HPDE6-E6E7 (cell line): ENCODE measurements around the gene TMEM163.

Experiments
- DNase-seq: peaks from one replicate; pipeline ENCODE4 v3.0.0; 2011; ENCODE audit warnings: missing footprints; ENCODE audit errors: extremely low spot score

Gene TMEM163

DNA sequence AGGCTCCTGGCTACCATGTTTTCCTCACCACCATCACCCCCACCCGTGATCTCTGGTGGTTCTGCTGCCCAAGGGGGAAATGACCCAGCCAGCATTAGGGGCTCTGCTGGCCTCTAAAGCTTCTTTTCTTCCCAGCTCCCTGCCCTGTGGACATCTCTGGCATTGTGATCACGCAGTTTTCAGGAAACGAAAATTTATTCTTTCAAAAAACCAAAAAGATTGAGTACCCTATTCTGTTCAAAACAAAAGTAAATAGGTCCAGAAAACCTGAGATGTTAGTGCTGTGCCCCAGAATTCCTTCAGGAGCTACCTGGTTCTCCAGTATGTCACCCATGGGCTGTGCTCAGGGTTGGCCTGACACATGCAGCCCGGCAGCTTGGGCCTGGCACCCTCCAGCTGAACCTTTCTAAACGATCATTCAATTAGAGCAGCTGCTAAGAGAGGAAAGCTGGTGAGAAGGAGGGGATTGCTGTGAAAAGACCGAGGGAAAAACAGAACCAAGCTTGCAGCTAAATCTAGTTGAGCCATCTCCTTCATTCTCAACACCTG lies 307.4 kb downstream of the TMEM163 start:
- DNase-seq, result no peak

- no peak for DNase-seq
Observed at GRCh38 chr2:134410831-134411231, 308.0 kb downstream of the TMEM163 start.

GRCh38 chr2:134410006-134410405 lies 308.8 kb downstream of the TMEM163 start:
- no peak for DNase-seq

GRCh38 chr2:134408791-134409190 lies 310.0 kb downstream of the TMEM163 start:
- DNase-seq, result no peak

DNA sequence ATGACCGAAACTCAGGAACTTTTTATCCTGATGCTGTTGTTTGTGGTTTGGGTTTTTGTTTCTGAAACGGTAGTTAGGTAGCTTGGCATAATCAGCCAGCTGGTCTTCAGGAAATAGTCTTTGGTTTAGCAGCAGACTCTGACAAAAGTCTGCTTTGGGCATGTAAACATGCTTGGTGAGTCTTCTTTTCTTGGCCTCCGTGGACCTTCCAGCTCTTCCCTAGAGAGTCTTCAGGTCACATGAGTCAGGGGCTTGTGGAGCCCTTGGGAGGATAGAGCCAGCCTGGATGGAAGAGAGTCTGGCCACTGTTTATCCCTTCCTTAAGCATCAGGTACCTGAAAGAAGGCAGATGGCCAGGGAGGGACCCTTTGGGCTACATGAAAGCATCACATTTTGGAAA lies 310.4 kb downstream of the TMEM163 start:
- DNase-seq, result no peak

GRCh38 chr2:134407154-134407890 lies 311.5 kb downstream of the TMEM163 start:
- DNase-seq, result no peak

- DNase-seq, result no peak
Observed at GRCh38 chr2:134406736-134407135, 312.1 kb downstream of the TMEM163 start.

DNA sequence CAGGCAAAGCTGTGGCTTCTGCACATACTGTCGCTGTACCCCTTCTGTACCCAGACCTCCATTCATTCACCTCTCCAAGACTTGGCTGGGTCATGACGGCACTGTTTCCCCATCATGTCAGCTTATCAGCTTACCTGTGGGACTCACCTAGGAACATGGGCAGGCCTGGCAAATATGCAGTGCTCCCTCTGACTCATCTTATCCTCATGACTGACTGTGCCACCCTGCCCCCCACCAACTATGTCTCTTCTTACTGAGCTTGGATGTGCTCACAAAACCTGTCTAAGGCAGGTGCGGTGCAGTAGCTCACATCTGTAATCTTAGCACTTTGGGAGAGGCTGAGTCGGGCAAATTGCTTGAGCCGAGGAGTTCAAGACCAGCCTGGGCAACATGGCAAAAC lies 312.5 kb downstream of the TMEM163 start:
- DNase-seq, result peak; percentile 82
